PC-9 (cell line): ENCODE results near the gene INHA.

Experiments
- EZH2 ChIP-seq: fragments of 200-600 bp; sonication (generic); IDR thresholded peaks from 2 replicates; pipeline ENCODE4 v1.8.0; 2017; ENCODE audit warnings: antibody characterized with exemption, low read depth
- TF ChIP-seq, protein P1 (sequence below): fragments of 200-600 bp; sonication (generic); conservative IDR thresholded peaks from 2 replicates; pipeline ENCODE4 v1.6.1; 2017; ENCODE audit warnings: mixed run types, antibody characterized with exemption, mild to moderate bottlenecking, moderate library complexity

DNA sequence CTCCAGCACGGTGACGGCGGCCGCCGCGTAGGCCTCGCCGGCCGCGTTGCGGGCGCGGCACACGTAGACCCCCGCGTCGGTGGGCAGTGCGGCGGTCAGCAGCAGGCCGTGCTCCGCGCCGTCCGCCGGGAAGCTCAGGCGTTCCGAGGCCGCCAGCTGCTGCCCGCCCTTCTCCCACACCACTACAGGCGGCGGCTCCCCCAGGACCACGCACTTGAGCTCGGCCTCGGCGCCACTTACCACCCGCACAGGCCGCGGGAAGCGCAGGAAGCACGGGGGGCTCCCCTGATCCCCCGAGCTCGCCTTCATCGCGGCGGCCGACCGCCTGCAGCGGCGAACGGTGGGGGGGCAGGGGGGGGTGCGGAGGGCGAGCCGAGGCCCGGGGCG is 1.2 kb upstream of the INHA start:
- TF ChIP-seq, protein P1, sequence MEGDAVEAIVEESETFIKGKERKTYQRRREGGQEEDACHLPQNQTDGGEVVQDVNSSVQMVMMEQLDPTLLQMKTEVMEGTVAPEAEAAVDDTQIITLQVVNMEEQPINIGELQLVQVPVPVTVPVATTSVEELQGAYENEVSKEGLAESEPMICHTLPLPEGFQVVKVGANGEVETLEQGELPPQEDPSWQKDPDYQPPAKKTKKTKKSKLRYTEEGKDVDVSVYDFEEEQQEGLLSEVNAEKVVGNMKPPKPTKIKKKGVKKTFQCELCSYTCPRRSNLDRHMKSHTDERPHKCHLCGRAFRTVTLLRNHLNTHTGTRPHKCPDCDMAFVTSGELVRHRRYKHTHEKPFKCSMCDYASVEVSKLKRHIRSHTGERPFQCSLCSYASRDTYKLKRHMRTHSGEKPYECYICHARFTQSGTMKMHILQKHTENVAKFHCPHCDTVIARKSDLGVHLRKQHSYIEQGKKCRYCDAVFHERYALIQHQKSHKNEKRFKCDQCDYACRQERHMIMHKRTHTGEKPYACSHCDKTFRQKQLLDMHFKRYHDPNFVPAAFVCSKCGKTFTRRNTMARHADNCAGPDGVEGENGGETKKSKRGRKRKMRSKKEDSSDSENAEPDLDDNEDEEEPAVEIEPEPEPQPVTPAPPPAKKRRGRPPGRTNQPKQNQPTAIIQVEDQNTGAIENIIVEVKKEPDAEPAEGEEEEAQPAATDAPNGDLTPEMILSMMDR: no peak
- TF ChIP-seq EZH2: no peak
